Omental fat pad (tissue), 4 donors: ENCODE measurements around the gene FKBP9. TPM values are rescaled to one million over a fixed set of nuclear protein-coding genes. Genes with fewer than 3 reads are reported as not detected.

Source experiments
- ATAC-seq: fragments of 150-250 bp; one replicate; pipeline ENCODE4 v1.9.1; 2016; ENCODE audit warnings: mild to moderate bottlenecking, moderate library complexity; ENCODE audit not compliant: low FRiP score
- DNase-seq: peaks from one replicate; pipeline ENCODE4 v3.0.0-alpha.2; 2019; ENCODE audit warnings: low spot score
- CTCF ChIP-seq, 3 donors: fragments of 450-650 bp; IDR thresholded peaks; one replicate each; pipeline ENCODE4 v1.5.1; 2016 to 2017; ENCODE audit warnings: antibody characterized with exemption in 3 of 3, mild to moderate bottlenecking in 3 of 3, moderate library complexity in 2 of 3
- total RNA-seq, 4 donors: library from RNA; depleted of rRNA; stranded (reverse); fragments of >200 nt; gene quantifications; one replicate each; pipeline ENCODE4 v1.1.0, GENCODE V29; 2016

The FKBP9 gene
- total RNA-seq, 4 donors from 2014 or later = 86.0 to 269 (median 91.3) TPM

GRCh38 chr7:33044401-33044718, 87.1 kb downstream of the FKBP9 start:
- ATAC-seq = no peak

GRCh38 chr7:33044986-33045385, 87.7 kb downstream of the FKBP9 start:
- ATAC-seq = no peak
- no peak for TF ChIP-seq CTCF (IDR thresholded peaks at IDR 0.05)
- no peak for DNase-seq

More at GRCh38 chr7:33044401-33044718, 87.1 kb downstream of the FKBP9 start:
- no peak for TF ChIP-seq CTCF (IDR thresholded peaks at IDR 0.05)
- no peak for DNase-seq

- TF ChIP-seq CTCF (IDR thresholded peaks at IDR 0.05) = no peak
- no peak for ATAC-seq
- DNase-seq = no peak
These were observed 91.0 kb downstream of the FKBP9 start for GRCh38 chr7:33048257-33048656.

GRCh38 chr7:33048704-33049103, 91.5 kb downstream of the FKBP9 start:
- ATAC-seq (no peak), DNase-seq (no peak)
- TF ChIP-seq CTCF (IDR thresholded peaks at IDR 0.05) = no peak

GRCh38 chr7:33050535-33051318, 93.5 kb downstream of the FKBP9 start:
- no peak for TF ChIP-seq CTCF (IDR thresholded peaks at IDR 0.05)
- ATAC-seq = no peak
- no peak for DNase-seq

- no peak for DNase-seq
- TF ChIP-seq CTCF (IDR thresholded peaks at IDR 0.05) = no peak
- no peak for ATAC-seq
These were observed 96.5 kb downstream of the FKBP9 start for GRCh38 chr7:33053721-33054120.

GRCh38 chr7:33054261-33054964, 97.2 kb downstream of the FKBP9 start:
- no peak for TF ChIP-seq CTCF (IDR thresholded peaks at IDR 0.05)
- no peak for ATAC-seq
- DNase-seq = no peak
